Renal cortex interstitium (tissue), 11 donors: Measurements from ENCODE around the gene PER3. TPM values are rescaled to one million over a fixed set of nuclear protein-coding genes. Genes with fewer than 3 reads are reported as not detected.
"Not testable (repeated sequence)": the region's sequence is repeated elsewhere in the genome, so short reads cannot be mapped to it uniquely, and the experiment has no call there.

Source experiments
- DNase-seq, 11 donors: peaks; one replicate each; pipeline ENCODE4 v3.0.0-alpha.2; 2013; ENCODE audit warnings: low read depth in 9 of 11, low spot score in 4 of 11; ENCODE audit errors: extremely low read depth in 1 of 11
- polyA plus RNA-seq, 3 donors: library from polyadenylated mRNA; unstranded; fragments of 120-200 nt; gene quantifications; one replicate each; pipeline ENCODE4 v1.2.1, GENCODE V29; 2013; ENCODE audit not compliant: insufficient read length in 3 of 3

Gene PER3
- polyA plus RNA-seq, 3 donors: 11.0 to 13.0 (median 12.4) TPM

- peak in 8 of 11 donors; percentile 60 to 78 (median 72) for DNase-seq
Measured at GRCh38 chr1:7770997-7771822, 12.9 kb upstream of the PER3 start, which contains the start of gene VAMP3. Gene VAMP3 (plus strand): TSS chr1:7771296. CDS start chr1:7771384, 88 bp downstream.

- no peak for DNase-seq
Measured at GRCh38 chr1:7771823-7772299, 12.2 kb upstream of the PER3 start.

- peak in 2 of 11 donors; percentile 20 to 40 for DNase-seq
Measured at GRCh38 chr1:7777591-7777990, 6.5 kb upstream of the PER3 start.

- no peak for DNase-seq
Measured at GRCh38 chr1:7778133-7778628, 5.9 kb upstream of the PER3 start.

- no peak for DNase-seq
Measured at GRCh38 chr1:7780976-7781375, 3.1 kb upstream of the PER3 start.

GRCh38 chr1:7781501-7781900 lies 2.6 kb upstream of the PER3 start:
- DNase-seq: no peak

- DNase-seq: no peak
Measured at GRCh38 chr1:7781923-7782495, 2.1 kb upstream of the PER3 start.

GRCh38 chr1:7783178-7783711 lies 846 bp upstream of the PER3 start:
- peak in 3 of 11 donors; percentile 16 to 34 (median 26) for DNase-seq

GRCh38 chr1:7784492-7785071 lies 491 bp downstream of the PER3 start:
- DNase-seq: peak in 3 of 11 donors; percentile 12 to 15 (median 15)

GRCh38 chr1:7785108-7785507 lies 1.0 kb downstream of the PER3 start:
- DNase-seq: no peak

GRCh38 chr1:7786795-7787194 lies 2.7 kb downstream of the PER3 start:
- no peak for DNase-seq

- no peak for DNase-seq
Measured at GRCh38 chr1:7789828-7790227, 5.7 kb downstream of the PER3 start.

GRCh38 chr1:7791027-7791426 lies 6.9 kb downstream of the PER3 start:
- not testable (repeated sequence) for DNase-seq

- no peak for DNase-seq
Measured at GRCh38 chr1:7795406-7795805, 11.3 kb downstream of the PER3 start.

GRCh38 chr1:7805460-7805859 lies 21.4 kb downstream of the PER3 start:
- no peak for DNase-seq

- DNase-seq: no peak
Measured at GRCh38 chr1:7808253-7808844, 24.3 kb downstream of the PER3 start.

- DNase-seq: no peak
Measured at GRCh38 chr1:7809742-7810141, 25.7 kb downstream of the PER3 start.

GRCh38 chr1:7810395-7810794 lies 26.3 kb downstream of the PER3 start:
- DNase-seq: no peak

GRCh38 chr1:7811476-7811875 lies 27.4 kb downstream of the PER3 start:
- DNase-seq: no peak
